Measurements from ENCODE around the gene PSME1. TPM values are rescaled to one million over a fixed set of nuclear protein-coding genes. Genes with fewer than 3 reads are reported as not detected.
A peak's percentile ranks its signal among the peaks of the same experiment; 100 is the strongest.

The PSME1 gene
- total and polyA plus RNA-seq, 2 experiments from 2014 or later = 61.1 to 215 TPM

DNA sequence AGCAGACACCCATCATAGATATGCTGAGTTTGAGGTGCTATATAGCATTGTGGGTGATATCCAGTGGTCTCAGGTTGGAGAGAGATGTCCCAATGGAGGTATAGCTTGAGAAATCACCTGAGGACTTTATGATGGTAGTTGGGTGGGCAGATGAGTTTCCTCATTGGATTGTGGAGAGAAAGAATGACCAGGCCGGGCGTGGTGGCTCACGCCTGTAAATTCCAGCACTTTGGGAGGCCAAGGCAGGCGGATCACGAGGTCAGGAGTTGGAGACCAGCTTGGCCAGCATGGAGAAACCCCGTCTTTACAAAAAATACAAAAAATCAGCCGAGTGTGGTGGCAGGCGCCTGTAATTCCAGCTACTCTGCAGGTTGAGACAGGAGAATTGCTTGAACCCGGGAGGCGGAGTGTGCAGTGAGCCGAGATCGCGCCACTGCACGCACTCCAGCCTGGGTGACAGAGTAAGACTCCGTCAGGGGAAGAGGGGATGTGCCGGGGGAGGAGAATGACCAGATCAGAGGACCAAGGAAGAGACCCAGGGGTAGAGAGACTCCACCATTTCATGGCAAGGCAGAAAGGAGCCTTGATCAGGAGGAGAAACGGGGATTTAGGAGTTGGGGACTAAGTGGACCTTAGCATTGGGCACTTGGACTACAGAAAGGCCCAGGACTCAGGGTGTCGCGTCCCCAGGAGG lies 42.6 kb upstream of the PSME1 start:
- H3K4me1 Mint-ChIP-seq = peaks cover 38% of the 10 kb centered on the region

More for the DNA sequence above, 42.6 kb upstream of the PSME1 start:
- no peak for TF ChIP-seq NANOG (IDR thresholded peaks at IDR 0.05; ENCODE audit: borderline replicate concordance)
- no peak for TF ChIP-seq JUNB (IDR thresholded peaks at IDR 0.05; ENCODE audit: unreplicated experiment)
- TF ChIP-seq ZNF114 (CRISPR knock-in tag; IDR thresholded peaks at IDR 0.05) = no peak
- no peak for TF ChIP-seq EZH2 (IDR thresholded peaks at IDR 0.05; ENCODE audit: low read depth, unreplicated experiment)
- TF ChIP-seq, protein P1, sequence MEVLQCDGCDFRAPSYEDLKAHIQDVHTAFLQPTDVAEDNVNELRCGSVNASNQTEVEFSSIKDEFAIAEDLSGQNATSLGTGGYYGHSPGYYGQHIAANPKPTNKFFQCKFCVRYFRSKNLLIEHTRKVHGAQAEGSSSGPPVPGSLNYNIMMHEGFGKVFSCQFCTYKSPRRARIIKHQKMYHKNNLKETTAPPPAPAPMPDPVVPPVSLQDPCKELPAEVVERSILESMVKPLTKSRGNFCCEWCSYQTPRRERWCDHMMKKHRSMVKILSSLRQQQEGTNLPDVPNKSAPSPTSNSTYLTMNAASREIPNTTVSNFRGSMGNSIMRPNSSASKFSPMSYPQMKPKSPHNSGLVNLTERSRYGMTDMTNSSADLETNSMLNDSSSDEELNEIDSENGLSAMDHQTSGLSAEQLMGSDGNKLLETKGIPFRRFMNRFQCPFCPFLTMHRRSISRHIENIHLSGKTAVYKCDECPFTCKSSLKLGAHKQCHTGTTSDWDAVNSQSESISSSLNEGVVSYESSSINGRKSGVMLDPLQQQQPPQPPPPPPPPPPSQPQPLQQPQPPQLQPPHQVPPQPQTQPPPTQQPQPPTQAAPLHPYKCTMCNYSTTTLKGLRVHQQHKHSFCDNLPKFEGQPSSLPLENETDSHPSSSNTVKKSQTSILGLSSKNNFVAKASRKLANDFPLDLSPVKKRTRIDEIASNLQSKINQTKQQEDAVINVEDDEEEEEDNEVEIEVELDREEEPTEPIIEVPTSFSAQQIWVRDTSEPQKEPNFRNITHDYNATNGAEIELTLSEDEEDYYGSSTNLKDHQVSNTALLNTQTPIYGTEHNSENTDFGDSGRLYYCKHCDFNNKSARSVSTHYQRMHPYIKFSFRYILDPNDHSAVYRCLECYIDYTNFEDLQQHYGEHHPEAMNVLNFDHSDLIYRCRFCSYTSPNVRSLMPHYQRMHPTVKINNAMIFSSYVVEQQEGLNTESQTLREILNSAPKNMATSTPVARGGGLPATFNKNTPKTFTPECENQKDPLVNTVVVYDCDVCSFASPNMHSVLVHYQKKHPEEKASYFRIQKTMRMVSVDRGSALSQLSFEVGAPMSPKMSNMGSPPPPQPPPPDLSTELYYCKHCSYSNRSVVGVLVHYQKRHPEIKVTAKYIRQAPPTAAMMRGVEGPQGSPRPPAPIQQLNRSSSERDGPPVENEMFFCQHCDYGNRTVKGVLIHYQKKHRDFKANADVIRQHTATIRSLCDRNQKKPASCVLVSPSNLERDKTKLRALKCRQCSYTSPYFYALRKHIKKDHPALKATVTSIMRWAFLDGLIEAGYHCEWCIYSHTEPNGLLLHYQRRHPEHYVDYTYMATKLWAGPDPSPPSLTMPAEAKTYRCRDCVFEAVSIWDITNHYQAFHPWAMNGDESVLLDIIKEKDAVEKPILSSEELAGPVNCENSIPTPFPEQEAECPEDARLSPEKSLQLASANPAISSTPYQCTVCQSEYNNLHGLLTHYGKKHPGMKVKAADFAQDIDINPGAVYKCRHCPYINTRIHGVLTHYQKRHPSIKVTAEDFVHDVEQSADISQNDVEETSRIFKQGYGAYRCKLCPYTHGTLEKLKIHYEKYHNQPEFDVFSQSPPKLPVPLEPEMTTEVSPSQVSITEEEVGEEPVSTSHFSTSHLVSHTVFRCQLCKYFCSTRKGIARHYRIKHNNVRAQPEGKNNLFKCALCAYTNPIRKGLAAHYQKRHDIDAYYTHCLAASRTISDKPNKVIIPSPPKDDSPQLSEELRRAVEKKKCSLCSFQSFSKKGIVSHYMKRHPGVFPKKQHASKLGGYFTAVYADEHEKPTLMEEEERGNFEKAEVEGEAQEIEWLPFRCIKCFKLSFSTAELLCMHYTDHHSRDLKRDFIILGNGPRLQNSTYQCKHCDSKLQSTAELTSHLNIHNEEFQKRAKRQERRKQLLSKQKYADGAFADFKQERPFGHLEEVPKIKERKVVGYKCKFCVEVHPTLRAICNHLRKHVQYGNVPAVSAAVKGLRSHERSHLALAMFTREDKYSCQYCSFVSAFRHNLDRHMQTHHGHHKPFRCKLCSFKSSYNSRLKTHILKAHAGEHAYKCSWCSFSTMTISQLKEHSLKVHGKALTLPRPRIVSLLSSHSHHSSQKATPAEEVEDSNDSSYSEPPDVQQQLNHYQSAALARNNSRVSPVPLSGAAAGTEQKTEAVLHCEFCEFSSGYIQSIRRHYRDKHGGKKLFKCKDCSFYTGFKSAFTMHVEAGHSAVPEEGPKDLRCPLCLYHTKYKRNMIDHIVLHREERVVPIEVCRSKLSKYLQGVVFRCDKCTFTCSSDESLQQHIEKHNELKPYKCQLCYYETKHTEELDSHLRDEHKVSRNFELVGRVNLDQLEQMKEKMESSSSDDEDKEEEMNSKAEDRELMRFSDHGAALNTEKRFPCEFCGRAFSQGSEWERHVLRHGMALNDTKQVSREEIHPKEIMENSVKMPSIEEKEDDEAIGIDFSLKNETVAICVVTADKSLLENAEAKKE (CRISPR knock-in tag; IDR thresholded peaks at IDR 0.05) = no peak
- TF ChIP-seq, protein P2, sequence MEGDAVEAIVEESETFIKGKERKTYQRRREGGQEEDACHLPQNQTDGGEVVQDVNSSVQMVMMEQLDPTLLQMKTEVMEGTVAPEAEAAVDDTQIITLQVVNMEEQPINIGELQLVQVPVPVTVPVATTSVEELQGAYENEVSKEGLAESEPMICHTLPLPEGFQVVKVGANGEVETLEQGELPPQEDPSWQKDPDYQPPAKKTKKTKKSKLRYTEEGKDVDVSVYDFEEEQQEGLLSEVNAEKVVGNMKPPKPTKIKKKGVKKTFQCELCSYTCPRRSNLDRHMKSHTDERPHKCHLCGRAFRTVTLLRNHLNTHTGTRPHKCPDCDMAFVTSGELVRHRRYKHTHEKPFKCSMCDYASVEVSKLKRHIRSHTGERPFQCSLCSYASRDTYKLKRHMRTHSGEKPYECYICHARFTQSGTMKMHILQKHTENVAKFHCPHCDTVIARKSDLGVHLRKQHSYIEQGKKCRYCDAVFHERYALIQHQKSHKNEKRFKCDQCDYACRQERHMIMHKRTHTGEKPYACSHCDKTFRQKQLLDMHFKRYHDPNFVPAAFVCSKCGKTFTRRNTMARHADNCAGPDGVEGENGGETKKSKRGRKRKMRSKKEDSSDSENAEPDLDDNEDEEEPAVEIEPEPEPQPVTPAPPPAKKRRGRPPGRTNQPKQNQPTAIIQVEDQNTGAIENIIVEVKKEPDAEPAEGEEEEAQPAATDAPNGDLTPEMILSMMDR (conservative IDR thresholded peaks at IDR 0.05; ENCODE audit: low read depth in 2 of 2) = no peak
- TF ChIP-seq STAT1 (IDR thresholded peaks at IDR 0.05; ENCODE audit: unreplicated experiment) = no peak
- no peak for TF ChIP-seq ZNF331 (CRISPR knock-in tag; IDR thresholded peaks at IDR 0.05; ENCODE audit: low read depth)
- TF ChIP-seq, protein P3, sequence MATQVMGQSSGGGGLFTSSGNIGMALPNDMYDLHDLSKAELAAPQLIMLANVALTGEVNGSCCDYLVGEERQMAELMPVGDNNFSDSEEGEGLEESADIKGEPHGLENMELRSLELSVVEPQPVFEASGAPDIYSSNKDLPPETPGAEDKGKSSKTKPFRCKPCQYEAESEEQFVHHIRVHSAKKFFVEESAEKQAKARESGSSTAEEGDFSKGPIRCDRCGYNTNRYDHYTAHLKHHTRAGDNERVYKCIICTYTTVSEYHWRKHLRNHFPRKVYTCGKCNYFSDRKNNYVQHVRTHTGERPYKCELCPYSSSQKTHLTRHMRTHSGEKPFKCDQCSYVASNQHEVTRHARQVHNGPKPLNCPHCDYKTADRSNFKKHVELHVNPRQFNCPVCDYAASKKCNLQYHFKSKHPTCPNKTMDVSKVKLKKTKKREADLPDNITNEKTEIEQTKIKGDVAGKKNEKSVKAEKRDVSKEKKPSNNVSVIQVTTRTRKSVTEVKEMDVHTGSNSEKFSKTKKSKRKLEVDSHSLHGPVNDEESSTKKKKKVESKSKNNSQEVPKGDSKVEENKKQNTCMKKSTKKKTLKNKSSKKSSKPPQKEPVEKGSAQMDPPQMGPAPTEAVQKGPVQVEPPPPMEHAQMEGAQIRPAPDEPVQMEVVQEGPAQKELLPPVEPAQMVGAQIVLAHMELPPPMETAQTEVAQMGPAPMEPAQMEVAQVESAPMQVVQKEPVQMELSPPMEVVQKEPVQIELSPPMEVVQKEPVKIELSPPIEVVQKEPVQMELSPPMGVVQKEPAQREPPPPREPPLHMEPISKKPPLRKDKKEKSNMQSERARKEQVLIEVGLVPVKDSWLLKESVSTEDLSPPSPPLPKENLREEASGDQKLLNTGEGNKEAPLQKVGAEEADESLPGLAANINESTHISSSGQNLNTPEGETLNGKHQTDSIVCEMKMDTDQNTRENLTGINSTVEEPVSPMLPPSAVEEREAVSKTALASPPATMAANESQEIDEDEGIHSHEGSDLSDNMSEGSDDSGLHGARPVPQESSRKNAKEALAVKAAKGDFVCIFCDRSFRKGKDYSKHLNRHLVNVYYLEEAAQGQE (IDR thresholded peaks at IDR 0.05; ENCODE audit: unreplicated experiment) = no peak
- TF ChIP-seq POLR2AphosphoS5 (IDR thresholded peaks at IDR 0.05; ENCODE audit: low read depth) = no peak
- TF ChIP-seq CREB1 (CRISPR knock-in tag; IDR thresholded peaks at IDR 0.05; ENCODE audit: low read depth) = no peak
- no peak for TF ChIP-seq EZH2phosphoT487 (IDR thresholded peaks at IDR 0.05; ENCODE audit: unreplicated experiment)
- TF ChIP-seq, protein P4, sequence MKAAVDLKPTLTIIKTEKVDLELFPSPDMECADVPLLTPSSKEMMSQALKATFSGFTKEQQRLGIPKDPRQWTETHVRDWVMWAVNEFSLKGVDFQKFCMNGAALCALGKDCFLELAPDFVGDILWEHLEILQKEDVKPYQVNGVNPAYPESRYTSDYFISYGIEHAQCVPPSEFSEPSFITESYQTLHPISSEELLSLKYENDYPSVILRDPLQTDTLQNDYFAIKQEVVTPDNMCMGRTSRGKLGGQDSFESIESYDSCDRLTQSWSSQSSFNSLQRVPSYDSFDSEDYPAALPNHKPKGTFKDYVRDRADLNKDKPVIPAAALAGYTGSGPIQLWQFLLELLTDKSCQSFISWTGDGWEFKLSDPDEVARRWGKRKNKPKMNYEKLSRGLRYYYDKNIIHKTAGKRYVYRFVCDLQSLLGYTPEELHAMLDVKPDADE (IDR thresholded peaks at IDR 0.05) = no peak; the same call in 1 of the 2 replicates
- peaks cover 8% of the 10 kb centered on the region for H3K9me2 ChIP-seq (ENCODE audit: insufficient read depth)
- ATAC-seq = no peak
- H3K4me3 ChIP-seq = peak overlapping the region; percentile 47
- Mint-ChIP-seq H3K9me3 (peaks cover 3% of the 10 kb centered on the region; the same call in 2 of the 3 replicates), H3K27ac (peak overlapping the region; percentile 100), H3K4me3 (peak overlapping the region; percentile 66), H3K36me3 (ENCODE audit: low read depth) (peaks cover 44% of the 10 kb centered on the region), H3K27me3 (ENCODE audit: insufficient read depth, low read depth, poor library complexity) (peaks cover 24% of the 10 kb centered on the region)
- H2AFZ ChIP-seq = no peak overlapping the region; the same call in 1 of the 2 replicates
- peak overlapping the region; percentile 73 for H3K4me2 ChIP-seq
- H3K36me3 ChIP-seq (ENCODE audit: insufficient read depth) = no peaks in the 10 kb centered on the region
- no peak for DNase-seq (ENCODE audit: low spot score)
- peaks cover 5% of the 10 kb centered on the region; the same call in 1 of the 2 replicates for H4K20me1 ChIP-seq (replicated peaks; ENCODE audit: insufficient read depth)
- peak overlapping the region; percentile 99 for H3K27ac ChIP-seq (ENCODE audit: low read depth)
- H3K27me3 ChIP-seq (ENCODE audit: insufficient read depth) = no peaks in the 10 kb centered on the region
- H3K4me1 ChIP-seq (ENCODE audit: insufficient read depth) = peaks cover 18% of the 10 kb centered on the region
- H3K79me2 ChIP-seq (replicated peaks; ENCODE audit: insufficient read depth) = peaks cover 22% of the 10 kb centered on the region
- H3F3A ChIP-seq (replicated peaks; ENCODE audit: low read depth) = peaks cover 15% of the 10 kb centered on the region
